ENCODE measurements around the gene HDAC4.
A peak's percentile ranks its signal among the peaks of the same experiment; 100 is the strongest.

HDAC4 gene

DNA sequence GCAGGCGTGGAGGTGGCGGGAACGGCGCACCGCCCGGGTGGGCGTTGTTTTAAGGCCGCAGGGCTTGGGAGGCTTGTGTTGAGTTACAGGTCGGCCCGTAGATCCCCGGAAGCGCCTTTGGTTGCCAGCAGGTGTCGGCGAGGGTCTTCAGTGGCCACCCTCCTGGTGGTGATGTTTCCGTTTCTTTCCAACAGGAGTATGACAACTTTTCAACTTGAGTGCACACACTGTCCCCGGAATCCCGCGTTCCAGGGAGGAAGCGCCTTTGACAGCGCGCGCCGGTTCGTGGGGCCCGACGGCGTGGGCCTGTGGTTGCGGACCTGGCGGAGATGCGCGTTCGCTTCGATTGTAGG is 1.0 kb upstream of the HDAC4 start:
- no peak for DNase-seq (ENCODE audit: low read depth)
- TF ChIP-seq, protein P1, sequence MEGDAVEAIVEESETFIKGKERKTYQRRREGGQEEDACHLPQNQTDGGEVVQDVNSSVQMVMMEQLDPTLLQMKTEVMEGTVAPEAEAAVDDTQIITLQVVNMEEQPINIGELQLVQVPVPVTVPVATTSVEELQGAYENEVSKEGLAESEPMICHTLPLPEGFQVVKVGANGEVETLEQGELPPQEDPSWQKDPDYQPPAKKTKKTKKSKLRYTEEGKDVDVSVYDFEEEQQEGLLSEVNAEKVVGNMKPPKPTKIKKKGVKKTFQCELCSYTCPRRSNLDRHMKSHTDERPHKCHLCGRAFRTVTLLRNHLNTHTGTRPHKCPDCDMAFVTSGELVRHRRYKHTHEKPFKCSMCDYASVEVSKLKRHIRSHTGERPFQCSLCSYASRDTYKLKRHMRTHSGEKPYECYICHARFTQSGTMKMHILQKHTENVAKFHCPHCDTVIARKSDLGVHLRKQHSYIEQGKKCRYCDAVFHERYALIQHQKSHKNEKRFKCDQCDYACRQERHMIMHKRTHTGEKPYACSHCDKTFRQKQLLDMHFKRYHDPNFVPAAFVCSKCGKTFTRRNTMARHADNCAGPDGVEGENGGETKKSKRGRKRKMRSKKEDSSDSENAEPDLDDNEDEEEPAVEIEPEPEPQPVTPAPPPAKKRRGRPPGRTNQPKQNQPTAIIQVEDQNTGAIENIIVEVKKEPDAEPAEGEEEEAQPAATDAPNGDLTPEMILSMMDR (conservative IDR thresholded peaks at IDR 0.05; ENCODE audit: low read depth, low read length), result peak; percentile 23
- peak overlapping the region; percentile 85 for H3K4me3 ChIP-seq (ENCODE audit: low read length)

DNA sequence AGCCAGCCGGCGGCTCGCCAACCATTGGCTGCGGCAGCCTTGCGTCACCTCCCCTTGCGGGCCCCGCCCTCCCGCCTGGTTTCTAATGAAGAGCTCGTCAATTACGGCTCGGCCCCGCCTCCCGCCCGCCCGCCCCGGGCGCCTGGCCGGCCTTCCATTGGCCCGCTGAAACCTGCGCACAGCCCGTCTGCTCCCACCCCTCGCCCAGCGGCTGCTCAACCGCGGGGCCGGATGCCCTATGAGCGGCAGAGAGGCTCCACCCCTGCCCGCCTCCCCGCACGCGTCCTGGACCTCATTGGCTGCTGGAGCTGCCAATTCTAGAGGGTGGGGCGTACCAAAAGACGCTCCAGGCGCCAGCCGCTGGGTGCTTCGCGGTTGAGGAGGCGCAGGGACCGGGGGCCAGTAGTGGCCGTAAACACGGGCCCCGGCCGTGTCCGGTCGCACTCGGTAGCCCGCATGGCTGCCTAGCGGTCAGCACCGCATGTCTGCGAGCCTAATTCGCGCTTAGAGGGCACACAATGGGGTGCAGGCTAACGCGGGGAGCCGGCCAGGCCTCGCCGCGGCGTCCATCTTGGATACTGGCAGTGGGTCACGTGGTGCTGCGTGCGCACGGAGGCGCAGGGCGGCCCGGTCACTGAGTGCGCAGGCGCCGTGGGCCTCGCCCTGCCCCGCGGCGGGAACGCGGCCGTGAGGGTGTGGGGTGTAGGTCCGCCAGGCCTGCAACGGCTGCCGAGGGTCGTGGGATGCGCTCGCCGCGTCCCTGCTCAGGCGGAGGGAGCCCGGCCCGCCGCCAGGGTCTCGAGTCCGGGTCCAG is 454 bp upstream of the HDAC4 start:
- peak overlapping the region; percentile 85 for H3K4me3 ChIP-seq (ENCODE audit: low read length)
- TF ChIP-seq, protein P1 (conservative IDR thresholded peaks at IDR 0.05; ENCODE audit: low read depth, low read length), result no peak

DNA sequence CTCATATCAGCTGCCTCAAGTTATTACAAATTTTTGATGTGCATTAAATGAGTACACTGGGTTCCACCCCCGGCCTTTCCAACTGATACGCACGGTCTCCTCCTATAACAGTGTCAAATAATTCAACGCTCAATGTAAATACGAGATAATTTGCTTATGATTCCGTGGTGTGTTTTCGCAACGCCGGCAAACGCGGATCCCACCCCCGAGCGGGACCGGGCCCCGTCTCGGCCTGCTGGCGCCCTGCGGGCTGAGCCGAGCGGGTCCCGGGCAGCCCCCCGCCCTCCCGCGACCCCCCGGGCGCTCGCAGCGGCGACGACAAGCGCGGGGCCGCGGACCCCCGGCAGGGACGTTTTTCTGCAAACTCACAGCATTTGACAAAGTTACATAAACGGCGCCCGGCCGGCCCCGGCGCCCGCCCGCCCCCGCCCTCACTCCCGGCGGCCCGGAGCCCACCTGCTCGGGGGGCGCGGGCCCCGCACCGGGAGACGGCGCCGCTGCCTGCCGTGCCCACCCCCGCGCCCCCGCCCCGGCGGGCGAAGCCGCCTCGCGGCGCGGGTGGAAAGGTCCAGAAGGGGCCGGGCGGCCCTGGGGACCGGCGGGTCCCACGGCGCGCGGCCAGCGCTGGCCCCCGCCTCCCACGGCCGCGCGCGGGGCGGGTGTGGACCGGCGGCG is 762 bp downstream of the HDAC4 start:
- TF ChIP-seq, protein P1 (conservative IDR thresholded peaks at IDR 0.05; ENCODE audit: low read depth, low read length), result no peak
- H3K4me3 ChIP-seq (ENCODE audit: low read length), result peak overlapping the region; percentile 64
- DNase-seq (ENCODE audit: low read depth), result no peak

More for the DNA sequence above, 454 bp upstream of the HDAC4 start:
- peak; percentile 93 for DNase-seq (ENCODE audit: low read depth)

DNA sequence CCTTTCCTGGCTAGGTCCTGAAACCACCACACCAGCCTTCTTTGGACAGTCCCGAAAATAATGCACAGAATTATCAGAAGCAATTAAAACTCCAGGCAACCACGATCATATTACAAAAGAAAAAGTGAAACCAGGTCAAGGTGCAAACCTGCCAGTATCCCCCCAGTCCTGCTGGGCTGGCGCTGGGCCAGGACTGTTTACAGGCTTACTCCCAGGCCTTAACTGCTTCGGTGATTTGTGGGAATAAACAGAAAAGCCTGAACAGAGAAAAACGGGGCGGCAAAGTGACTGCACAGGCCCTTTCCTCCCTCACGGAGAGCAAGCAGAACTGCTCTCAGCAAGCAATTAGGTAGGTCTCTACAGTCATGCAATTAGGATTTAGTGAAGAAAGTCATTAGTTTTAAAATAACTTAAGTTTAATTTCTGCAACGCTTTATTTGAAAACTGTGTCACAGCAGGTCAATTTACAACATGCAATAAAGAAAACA is 1.3 kb downstream of the HDAC4 start:
- no peak for DNase-seq (ENCODE audit: low read depth)
- TF ChIP-seq, protein P1 (conservative IDR thresholded peaks at IDR 0.05; ENCODE audit: low read depth, low read length), result no peak
- peak overlapping the region; percentile 64 for H3K4me3 ChIP-seq (ENCODE audit: low read length)

DNA sequence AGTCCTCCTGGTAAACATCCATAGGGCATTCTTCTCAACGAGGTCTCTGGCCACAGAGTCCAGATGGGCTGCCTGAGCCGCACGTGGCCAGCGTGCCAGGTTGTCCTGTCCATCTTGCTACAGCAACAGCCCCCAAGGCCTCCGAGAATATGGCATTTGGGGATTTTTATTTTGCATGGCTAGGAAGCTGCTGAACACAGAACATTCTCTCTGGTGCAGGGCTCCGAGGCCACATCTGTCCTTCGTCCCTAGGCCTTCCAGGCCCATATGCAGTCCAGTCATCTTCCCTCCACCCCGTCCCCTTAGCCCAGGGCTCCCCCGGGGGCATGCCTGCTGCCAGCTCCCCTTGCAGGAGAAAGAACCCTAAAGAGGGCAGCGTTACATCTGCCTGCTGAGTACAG is 2.3 kb downstream of the HDAC4 start:
- H3K4me3 ChIP-seq (ENCODE audit: low read length), result no peak overlapping the region
- DNase-seq (ENCODE audit: low read depth), result no peak
- TF ChIP-seq, protein P1 (conservative IDR thresholded peaks at IDR 0.05; ENCODE audit: low read depth, low read length), result no peak

DNA sequence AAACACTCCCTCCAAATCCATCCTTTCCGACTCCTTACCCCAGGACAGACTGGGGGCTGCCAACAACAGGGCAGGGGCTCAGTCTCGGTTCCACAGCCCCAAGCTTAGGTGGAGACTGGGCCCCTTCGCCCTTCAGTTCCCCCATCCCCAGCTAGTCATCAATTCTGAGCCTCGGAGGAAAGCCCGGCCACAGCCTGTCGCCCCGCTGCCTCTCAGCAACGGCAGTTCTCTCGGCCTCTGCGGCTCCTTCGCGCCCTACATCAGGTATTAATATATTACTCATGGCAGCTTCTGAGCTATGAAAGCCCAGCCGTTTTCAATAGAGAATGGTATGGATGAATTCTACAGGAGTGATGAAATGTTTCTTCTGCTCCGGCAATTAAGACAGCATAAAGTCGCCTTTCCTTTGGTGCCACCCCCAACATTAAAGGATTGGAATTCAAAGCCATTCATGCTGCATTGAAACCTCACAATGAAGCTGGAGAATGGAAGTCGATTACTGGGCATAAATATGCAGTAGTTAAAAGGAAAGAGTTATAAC is 2.8 kb downstream of the HDAC4 start:
- TF ChIP-seq, protein P1 (conservative IDR thresholded peaks at IDR 0.05; ENCODE audit: low read depth, low read length), result no peak
- no peak overlapping the region for H3K4me3 ChIP-seq (ENCODE audit: low read length)
- no peak for DNase-seq (ENCODE audit: low read depth)

Data from retinal pigment epithelial cell (primary cell).